H9 (cell line): Measurements from ENCODE around the gene GLDC. TPM values are rescaled to one million over a fixed set of nuclear protein-coding genes. Genes with fewer than 3 reads are reported as not detected.

Experiments used
- DNase-seq: peaks from one replicate; pipeline ENCODE4 v3.0.0-alpha.2; 2017
- H2AFZ ChIP-seq: one replicate; pipeline ENCODE4 v1.6.1; 2013; ENCODE audit warnings: mild to moderate bottlenecking, low read length, control low read depth, moderate library complexity
- H2AK5ac ChIP-seq: 2 replicates; pipeline ENCODE4 v1.6.1; 2013; ENCODE audit warnings: low read length, control low read depth, mixed read lengths; ENCODE audit not compliant: insufficient read length
- H2BK120ac ChIP-seq: one replicate; pipeline ENCODE4 v1.6.1; 2013; ENCODE audit warnings: low read depth, mild to moderate bottlenecking, low read length, control low read depth, inconsistent platforms; ENCODE audit not compliant: poor library complexity, severe bottlenecking
- H2BK12ac ChIP-seq: 2 replicates; pipeline ENCODE4 v1.6.1; 2013; ENCODE audit warnings: low read length, control low read depth, mixed read lengths, low read depth; ENCODE audit not compliant: insufficient read length
- H2BK15ac ChIP-seq: 2 replicates; pipeline ENCODE4 v1.6.1; 2013; ENCODE audit warnings: low read depth, low read length, control low read depth
- H2BK20ac ChIP-seq: one replicate; pipeline ENCODE4 v1.6.1; 2013; ENCODE audit warnings: low read depth, mild to moderate bottlenecking, low read length, control low read depth, inconsistent platforms; ENCODE audit not compliant: poor library complexity, severe bottlenecking
- H2BK5ac ChIP-seq: 2 replicates; pipeline ENCODE4 v1.6.1; 2013; ENCODE audit warnings: low read length, control low read depth, mixed read lengths; ENCODE audit not compliant: insufficient read length
- H3K14ac ChIP-seq: 2 replicates; pipeline ENCODE4 v1.6.1; 2013; ENCODE audit warnings: low read length, control low read depth; ENCODE audit not compliant: insufficient read depth
- H3K18ac ChIP-seq: 2 replicates; pipeline ENCODE4 v1.6.1; 2013; ENCODE audit warnings: low read depth, mild to moderate bottlenecking, mixed read lengths, low read length, control low read depth; ENCODE audit not compliant: insufficient read length
- H3K23ac ChIP-seq: 2 replicates; pipeline ENCODE4 v1.6.1; 2013; ENCODE audit warnings: low read length, control low read depth, mixed read lengths, low read depth; ENCODE audit not compliant: insufficient read length
- H3K23me2 ChIP-seq: 2 replicates; pipeline ENCODE4 v1.6.1; 2013; ENCODE audit warnings: low read depth, mild to moderate bottlenecking, mixed read lengths, low read length, control low read depth; ENCODE audit not compliant: insufficient read length, poor library complexity, severe bottlenecking
- H3K27ac ChIP-seq: 2 replicates; pipeline ENCODE4 v1.5.1; 2013; ENCODE audit warnings: low read length, control low read depth, mixed read lengths, low read depth; ENCODE audit not compliant: insufficient read length
- H3K27me3 ChIP-seq: 2 replicates; pipeline ENCODE4 v1.6.1; 2013; ENCODE audit warnings: low read length, control low read depth, inconsistent platforms; ENCODE audit not compliant: insufficient read depth
- H3K4ac ChIP-seq: 2 replicates; pipeline ENCODE4 v1.6.1; 2013; ENCODE audit warnings: low read depth, mild to moderate bottlenecking, control low read depth, inconsistent platforms, low read length, moderate library complexity
- H3K4me1 ChIP-seq: 2 replicates; pipeline ENCODE4 v1.6.1; 2013; ENCODE audit warnings: low read length, control low read depth, inconsistent platforms; ENCODE audit not compliant: insufficient read depth
- H3K4me2 ChIP-seq: 2 replicates; pipeline ENCODE4 v1.6.1; 2013; ENCODE audit warnings: low read length, control low read depth, mixed read lengths; ENCODE audit not compliant: insufficient read length, insufficient read depth
- H3K56ac ChIP-seq: 2 replicates; pipeline ENCODE4 v1.6.1; 2013; ENCODE audit warnings: low read depth, mild to moderate bottlenecking, mixed read lengths, low read length, control low read depth; ENCODE audit not compliant: insufficient read length
- H3K79me1 ChIP-seq: 2 replicates; pipeline ENCODE4 v1.6.1; 2013; ENCODE audit warnings: low read depth, mild to moderate bottlenecking, moderate library complexity, low read length, control low read depth, inconsistent platforms; ENCODE audit not compliant: insufficient read depth, poor library complexity, severe bottlenecking
- H3K79me2 ChIP-seq: 2 replicates; pipeline ENCODE4 v1.6.1; 2013; ENCODE audit warnings: low read length, control low read depth, inconsistent platforms; ENCODE audit not compliant: insufficient read depth
- H3K9ac ChIP-seq: 2 replicates; pipeline ENCODE4 v1.6.1; 2013; ENCODE audit warnings: low read length, control low read depth, mixed read lengths; ENCODE audit not compliant: insufficient read length; ENCODE audit errors: extremely low read depth
- H3K9me3 ChIP-seq: one replicate; pipeline ENCODE4 v1.6.1; 2013; ENCODE audit warnings: low read depth, low read length, inconsistent platforms; ENCODE audit not compliant: control insufficient read depth
- H3T11ph ChIP-seq: one replicate; pipeline ENCODE4 v1.6.1; 2013; ENCODE audit warnings: mild to moderate bottlenecking, low read length, control low read depth, inconsistent platforms
- H4K20me1 ChIP-seq: one replicate; pipeline ENCODE4 v1.6.1; 2013; ENCODE audit not compliant: control insufficient read depth, insufficient read length, insufficient read depth
- H4K5ac ChIP-seq: 2 replicates; pipeline ENCODE4 v1.6.1; 2013; ENCODE audit warnings: low read depth, mild to moderate bottlenecking, mixed read lengths, low read length, control low read depth; ENCODE audit not compliant: insufficient read length
- H4K8ac ChIP-seq: replicated peaks from 2 replicates; pipeline ENCODE4 v1.6.1; 2013; ENCODE audit warnings: low read length, control low read depth, mixed read lengths, low read depth; ENCODE audit not compliant: insufficient read length
- H4K91ac ChIP-seq: 2 replicates; pipeline ENCODE4 v1.6.1; 2013; ENCODE audit warnings: low read depth, mild to moderate bottlenecking, moderate library complexity, mixed read lengths, low read length, control low read depth; ENCODE audit not compliant: insufficient read length
- H3K27ac Mint-ChIP-seq, 3 experiments: 2 replicates in 2 of 3; 3 replicates in 1 of 3; pipeline ENCODE4 v1.8.0; 2020 to 2021; ENCODE audit warnings: mixed read lengths in 3 of 3, mild to moderate bottlenecking in 1 of 3, moderate library complexity in 1 of 3
- H3K27me3 Mint-ChIP-seq: 2 replicates; pipeline ENCODE4 v1.8.0; 2021; ENCODE audit warnings: low read depth, mild to moderate bottlenecking, moderate library complexity, mixed read lengths
- H3K36me3 Mint-ChIP-seq, 3 experiments: 2 replicates in 2 of 3; 3 replicates in 1 of 3; pipeline ENCODE4 v1.8.0; 2020 to 2021; ENCODE audit warnings: low read depth in 3 of 3, mixed read lengths in 3 of 3; ENCODE audit not compliant: insufficient read depth in 1 of 3
- H3K4me1 Mint-ChIP-seq, 2 experiments: 2 replicates each; pipeline ENCODE4 v1.8.0; 2020; ENCODE audit warnings: mixed read lengths in 2 of 2
- H3K4me3 Mint-ChIP-seq, 2 experiments: 2 replicates in 1 of 2; 3 replicates in 1 of 2; pipeline ENCODE4 v1.8.0; 2020 to 2021; ENCODE audit warnings: mild to moderate bottlenecking in 2 of 2, mixed read lengths in 2 of 2, moderate library complexity in 1 of 2
- H3K9me3 Mint-ChIP-seq, 2 experiments: 2 replicates in 1 of 2; 3 replicates in 1 of 2; pipeline ENCODE4 v1.8.0; 2020; ENCODE audit warnings: mild to moderate bottlenecking in 2 of 2, mixed read lengths in 2 of 2, moderate library complexity in 1 of 2
- CTCF ChIP-seq: fragments of 200-600 bp; sonication (generic); conservative IDR thresholded peaks from 3 replicates; pipeline ENCODE4 v1.8.0; 2021; ENCODE audit warnings: antibody characterized with exemption, mild to moderate bottlenecking
- WGBS: extraction: QIAGEN DNeasy Blood & Tissue Kit; methylation state at CpG from one replicate; pipeline ENCODE4 v1.1.7; 2013; ENCODE audit warnings: missing lambda C conversion rate, low lambda C conversion rate, mixed read lengths; ENCODE audit not compliant: insufficient read length; ENCODE audit errors: extremely low coverage; 5-methylcytosine and 5-hydroxymethylcytosine counted together
- total RNA-seq: library from RNA; stranded (reverse); gene quantifications from 2 replicates; pipeline ENCODE4 v1.2.1, GENCODE V29; 2021

Gene GLDC
- total RNA-seq, 1 experiment from 2014 or later, result 74.4 TPM

DNA sequence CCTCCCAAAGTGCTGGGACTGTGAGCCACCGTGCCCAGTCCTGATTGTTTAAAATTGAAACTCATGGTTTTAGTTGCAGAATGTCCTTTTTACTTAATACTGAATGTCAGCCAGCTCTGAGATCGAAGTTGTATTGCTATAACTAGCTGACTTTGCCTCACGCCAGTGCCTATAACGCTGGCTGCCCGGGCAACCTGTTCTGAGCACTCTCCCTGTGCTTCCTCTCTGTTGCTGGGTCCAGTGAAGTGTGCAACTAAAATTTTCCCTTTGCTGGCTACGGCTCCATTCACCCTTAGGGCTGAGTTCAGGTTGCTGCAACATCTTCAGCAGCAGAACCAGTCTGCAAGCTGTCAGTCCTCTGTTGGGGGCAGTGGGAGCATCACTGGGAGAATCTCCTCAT lies 65.9 kb downstream of the GLDC start:
- no peak overlapping the region for H4K91ac ChIP-seq
- H3K9ac ChIP-seq, result no peak overlapping the region
- no peaks in the 10 kb centered on the region for H3K9me3 ChIP-seq
- Mint-ChIP-seq H3K4me1 (peaks cover 9 to 11% of the 10 kb centered on the region in 2 experiments), H3K36me3 (peaks cover 19 to 34% (median 21%) of the 10 kb centered on the region in 3 experiments; a peak in 6 of 7 replicates), H3K27ac (no peak overlapping the region), H3K4me3 (no peak overlapping the region), H3K27me3 (no peaks in the 10 kb centered on the region), H3K9me3 (no peaks in the 10 kb centered on the region)
- H3K23me2 ChIP-seq, result no peaks in the 10 kb centered on the region
- no peaks in the 10 kb centered on the region for H3K79me1 ChIP-seq
- TF ChIP-seq CTCF, result no peak
- H3K4ac ChIP-seq, result no peak overlapping the region
- no peak overlapping the region for H2AK5ac ChIP-seq
- no peak overlapping the region for H2BK120ac ChIP-seq
- no peaks in the 10 kb centered on the region for H3K79me2 ChIP-seq
- H3K4me2 ChIP-seq, result no peak overlapping the region
- no peak overlapping the region for H3K27ac ChIP-seq
- no peak overlapping the region for H3K56ac ChIP-seq
- no peak overlapping the region for H3T11ph ChIP-seq
- no peak overlapping the region for H4K5ac ChIP-seq
- no peak overlapping the region for H2BK12ac ChIP-seq
- no peak overlapping the region for H3K14ac ChIP-seq
- H4K8ac ChIP-seq, result no peak overlapping the region
- no peaks in the 10 kb centered on the region for H3K4me1 ChIP-seq
- H2BK5ac ChIP-seq, result no peak overlapping the region
- no peak overlapping the region for H2BK15ac ChIP-seq
- DNase-seq, result no peak
- WGBS, result no CpG with 5 or more reads among the region's 6 CpGs
- H3K23ac ChIP-seq, result no peak overlapping the region
- no peak overlapping the region for H2BK20ac ChIP-seq
- no peaks in the 10 kb centered on the region for H3K27me3 ChIP-seq
- H3K18ac ChIP-seq, result no peak overlapping the region
- H4K20me1 ChIP-seq, result no peaks in the 10 kb centered on the region
- H2AFZ ChIP-seq, result no peak overlapping the region
